ENCODE measurements around the gene PTPRN2.
"Not testable (repeated sequence)": the region's sequence is repeated elsewhere in the genome, so short reads cannot be mapped to it uniquely, and the experiment has no call there.

Gene PTPRN2

GRCh38 chr7:158255558-158255957 is 332.1 kb downstream of the PTPRN2 start:
- no peak for FAIRE-seq
- TF ChIP-seq, protein P1, sequence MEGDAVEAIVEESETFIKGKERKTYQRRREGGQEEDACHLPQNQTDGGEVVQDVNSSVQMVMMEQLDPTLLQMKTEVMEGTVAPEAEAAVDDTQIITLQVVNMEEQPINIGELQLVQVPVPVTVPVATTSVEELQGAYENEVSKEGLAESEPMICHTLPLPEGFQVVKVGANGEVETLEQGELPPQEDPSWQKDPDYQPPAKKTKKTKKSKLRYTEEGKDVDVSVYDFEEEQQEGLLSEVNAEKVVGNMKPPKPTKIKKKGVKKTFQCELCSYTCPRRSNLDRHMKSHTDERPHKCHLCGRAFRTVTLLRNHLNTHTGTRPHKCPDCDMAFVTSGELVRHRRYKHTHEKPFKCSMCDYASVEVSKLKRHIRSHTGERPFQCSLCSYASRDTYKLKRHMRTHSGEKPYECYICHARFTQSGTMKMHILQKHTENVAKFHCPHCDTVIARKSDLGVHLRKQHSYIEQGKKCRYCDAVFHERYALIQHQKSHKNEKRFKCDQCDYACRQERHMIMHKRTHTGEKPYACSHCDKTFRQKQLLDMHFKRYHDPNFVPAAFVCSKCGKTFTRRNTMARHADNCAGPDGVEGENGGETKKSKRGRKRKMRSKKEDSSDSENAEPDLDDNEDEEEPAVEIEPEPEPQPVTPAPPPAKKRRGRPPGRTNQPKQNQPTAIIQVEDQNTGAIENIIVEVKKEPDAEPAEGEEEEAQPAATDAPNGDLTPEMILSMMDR (IDR thresholded peaks at IDR 0.05; ENCODE audit: insufficient read depth, missing control alignments), result no peak

DNA sequence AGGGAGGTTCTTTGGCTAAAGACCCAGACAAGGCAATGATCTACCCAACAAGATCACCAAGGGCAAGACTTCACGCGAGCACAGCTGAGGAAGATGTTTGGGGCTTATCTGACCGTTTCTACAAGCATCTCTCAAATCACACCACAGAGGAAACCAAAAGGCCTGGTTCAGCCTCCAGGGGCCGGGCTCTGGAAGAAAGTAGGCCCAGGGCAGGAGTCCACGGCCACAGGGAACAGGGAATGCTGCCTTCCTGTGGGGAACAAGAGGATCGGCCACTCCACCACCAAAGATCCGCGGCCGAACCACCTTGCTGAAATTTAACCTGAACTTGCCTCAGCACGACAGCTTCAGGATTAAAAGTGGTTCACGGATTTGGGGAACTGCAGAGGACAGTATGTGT is 332.5 kb downstream of the PTPRN2 start:
- no peak for FAIRE-seq
- no peak for DNase-seq (ENCODE audit: insufficient read length, low spot score)
- TF ChIP-seq, protein P1 (IDR thresholded peaks at IDR 0.05; ENCODE audit: insufficient read depth, missing control alignments), result no peak

More at GRCh38 chr7:158255558-158255957, 332.1 kb downstream of the PTPRN2 start:
- no peak for DNase-seq (ENCODE audit: insufficient read length, low spot score)

DNA sequence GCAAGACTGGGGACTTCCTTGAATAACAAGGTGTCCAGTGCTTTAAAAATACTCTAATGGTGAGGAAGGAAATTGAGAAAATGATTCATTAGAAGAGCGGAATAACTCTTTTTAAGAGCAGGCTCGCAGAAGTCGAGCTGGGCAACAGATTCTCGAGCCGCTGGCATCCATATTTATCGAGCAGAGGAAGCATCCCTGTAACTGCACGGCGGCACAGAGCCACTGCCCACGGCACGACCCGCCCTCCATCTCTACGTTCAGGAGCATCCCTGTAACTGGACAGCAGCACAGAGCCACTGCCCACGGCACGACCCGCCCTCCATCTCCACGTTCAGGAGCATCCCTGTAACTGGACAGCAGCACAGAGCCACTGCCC is 334.0 kb downstream of the PTPRN2 start:
- DNase-seq (ENCODE audit: insufficient read length, low spot score); FAIRE-seq: not testable (repeated sequence)

DNA sequence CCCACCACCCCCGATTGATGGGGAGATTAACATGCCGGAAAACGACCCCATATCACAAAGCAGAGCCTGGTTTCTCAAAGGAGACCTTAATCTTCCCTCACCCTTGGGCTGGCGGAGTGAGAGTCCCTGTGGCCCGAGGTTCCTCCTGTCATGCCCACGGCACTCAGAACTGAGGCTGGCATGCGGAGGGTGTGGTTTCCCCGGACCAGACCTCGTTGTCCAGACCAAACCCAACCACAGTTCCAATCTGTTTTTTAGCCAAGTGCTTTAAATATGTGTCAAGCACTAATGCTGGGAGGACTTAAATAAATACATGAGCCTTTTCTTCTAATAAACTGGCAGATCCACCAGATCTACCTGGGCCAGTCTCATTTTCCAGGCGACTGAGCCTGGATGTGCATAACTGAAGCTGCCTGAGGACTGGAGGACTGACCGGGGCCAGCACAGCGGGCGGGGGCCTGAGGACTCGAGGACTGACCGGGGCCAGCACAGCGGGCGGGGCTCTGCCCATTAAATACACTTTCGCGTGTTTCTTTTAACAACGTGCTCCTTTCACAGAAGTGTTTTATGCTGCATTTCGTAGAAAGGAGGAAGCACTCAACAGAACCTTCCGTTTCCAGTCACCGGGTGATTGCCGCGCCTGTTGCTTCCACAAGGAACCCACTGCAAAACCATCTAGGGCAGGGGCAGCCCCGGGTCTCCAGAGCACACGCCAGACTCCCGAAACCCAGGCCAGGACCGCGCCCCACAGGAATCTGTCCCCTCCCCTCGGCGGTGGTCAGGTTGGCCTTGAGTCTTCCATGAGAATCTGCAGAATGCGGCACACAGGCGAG is 334.6 kb downstream of the PTPRN2 start:
- DNase-seq (ENCODE audit: insufficient read length, low spot score) (no peak), FAIRE-seq (no peak)
- TF ChIP-seq, protein P1 (IDR thresholded peaks at IDR 0.05; ENCODE audit: insufficient read depth, missing control alignments), result no peak

GRCh38 chr7:158252081-158252836 is 335.4 kb downstream of the PTPRN2 start:
- TF ChIP-seq, protein P1 (IDR thresholded peaks at IDR 0.05; ENCODE audit: insufficient read depth, missing control alignments), result no peak
- FAIRE-seq (no peak), DNase-seq (ENCODE audit: insufficient read length, low spot score) (no peak)

- DNase-seq (ENCODE audit: insufficient read length, low spot score) (no peak), FAIRE-seq (no peak)
- TF ChIP-seq, protein P1 (IDR thresholded peaks at IDR 0.05; ENCODE audit: insufficient read depth, missing control alignments), result no peak
Measured at GRCh38 chr7:158251061-158251965, 336.3 kb downstream of the PTPRN2 start.

GRCh38 chr7:158249692-158250091 is 337.9 kb downstream of the PTPRN2 start:
- TF ChIP-seq, protein P1 (IDR thresholded peaks at IDR 0.05; ENCODE audit: insufficient read depth, missing control alignments), result no peak
- no peak for FAIRE-seq
- DNase-seq (ENCODE audit: insufficient read length, low spot score), result no peak
